ENCODE results near the gene TMEM185B.

TMEM185B gene

GRCh38 chr2:120230515-120231471 lies 7.6 kb upstream of the TMEM185B start:
- no peak for DNase-seq

DNA sequence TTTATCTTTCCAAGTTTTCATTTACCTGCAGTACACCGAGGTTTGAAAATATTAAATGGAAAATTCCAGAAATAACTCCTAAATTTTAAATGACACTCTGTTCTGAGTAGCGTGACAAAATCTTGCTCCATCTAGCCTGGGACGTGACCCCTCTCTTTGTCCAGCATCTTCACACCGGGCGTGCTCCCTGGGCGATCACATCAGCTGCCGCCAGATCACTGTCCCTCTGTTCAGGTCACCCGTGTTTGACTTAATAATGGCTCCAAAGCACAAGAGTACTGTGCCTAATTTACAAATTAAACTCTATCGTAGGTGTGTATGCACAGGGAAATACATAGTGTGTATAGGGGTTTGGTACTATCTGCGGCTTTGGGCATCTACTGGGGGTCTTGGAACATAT lies 6.1 kb upstream of the TMEM185B start:
- DNase-seq, result no peak

GRCh38 chr2:120228503-120228902 lies 5.3 kb upstream of the TMEM185B start:
- DNase-seq, result no peak

GRCh38 chr2:120227111-120227991 lies 4.2 kb upstream of the TMEM185B start:
- no peak for DNase-seq

DNA sequence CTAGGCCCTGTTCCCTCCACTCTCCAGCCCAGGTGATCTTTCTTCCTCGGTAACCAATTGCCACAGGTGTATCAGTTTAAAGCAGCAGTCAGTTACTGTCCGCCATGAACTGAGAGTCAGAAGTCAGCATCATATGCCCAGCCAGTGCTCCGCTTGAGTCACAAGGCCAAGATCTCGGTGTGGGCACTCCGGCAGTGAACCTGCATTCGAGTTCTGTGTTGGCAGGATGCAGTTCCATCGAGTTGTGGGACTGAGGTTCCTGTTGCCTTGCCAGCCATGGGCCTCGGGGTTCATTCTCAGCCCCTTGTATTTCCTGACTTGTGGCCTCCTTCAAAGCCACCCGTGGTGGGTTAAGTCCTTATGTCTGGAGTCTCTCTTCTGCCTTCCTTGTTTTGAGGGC lies 3.1 kb upstream of the TMEM185B start:
- no peak for DNase-seq

DNA sequence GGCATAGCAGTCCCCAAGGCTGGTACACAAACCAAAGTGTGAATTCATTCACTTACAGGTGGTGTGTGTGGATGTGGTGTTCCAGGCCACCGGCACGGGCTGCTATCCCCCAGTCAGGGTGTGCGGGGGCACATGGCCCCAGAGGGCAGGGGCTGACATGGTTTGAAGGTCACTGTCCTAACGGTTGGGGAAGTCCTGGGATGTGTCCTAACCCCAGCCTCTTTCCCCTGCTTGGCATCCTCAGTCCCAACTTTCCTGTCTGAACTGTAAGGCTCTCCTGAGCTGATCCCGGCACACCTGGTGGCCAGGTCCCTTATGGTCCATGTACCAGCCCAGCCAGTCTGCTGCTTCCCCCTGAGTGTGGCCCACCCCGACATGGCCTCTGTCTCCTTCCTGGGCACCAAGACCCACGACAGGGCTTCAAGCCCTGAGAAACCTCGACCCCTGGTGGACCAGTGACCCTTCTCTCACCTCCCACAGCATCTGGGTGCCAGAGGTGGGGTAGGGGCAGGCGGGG lies 2.4 kb upstream of the TMEM185B start:
- DNase-seq, result no peak

DNA sequence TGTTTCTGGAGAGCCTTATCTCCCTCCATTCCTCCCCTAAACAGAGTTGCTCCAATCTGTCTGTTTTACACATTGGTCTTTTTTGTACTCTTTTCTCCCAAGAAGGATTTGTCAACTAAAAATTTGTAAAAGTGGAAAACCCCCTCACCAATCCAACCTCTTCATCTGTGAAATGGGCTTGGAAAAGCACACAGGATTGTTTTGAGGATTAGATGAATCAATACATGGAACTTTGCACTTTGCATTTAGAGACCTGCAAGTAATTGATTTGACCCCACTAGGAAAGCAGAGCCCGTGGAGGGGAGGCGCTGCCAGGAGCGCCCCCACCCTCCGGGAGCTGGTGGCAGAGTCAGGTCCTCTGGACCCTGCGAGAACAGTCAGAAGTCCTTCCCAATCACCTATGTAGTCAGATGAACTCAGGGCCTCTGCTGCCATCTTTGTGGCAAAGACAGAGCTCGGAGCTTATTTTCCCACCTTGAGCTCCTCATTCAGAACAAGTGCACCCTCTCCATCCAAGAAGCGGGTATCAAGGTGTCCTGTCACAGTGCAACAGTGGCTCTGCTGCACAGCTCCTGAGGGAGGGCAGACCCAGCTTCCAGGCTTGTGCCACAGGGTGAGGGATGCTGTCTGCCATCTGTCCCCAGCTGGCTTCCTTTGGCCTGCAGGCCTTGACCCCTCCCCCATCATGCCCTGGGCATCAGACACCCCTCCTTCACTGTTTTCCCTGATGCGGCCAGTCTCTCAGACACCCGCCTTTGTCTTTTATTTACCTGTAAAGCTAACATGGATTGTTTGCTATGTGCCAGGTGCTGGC lies 1.7 kb upstream of the TMEM185B start:
- no peak for DNase-seq

DNA sequence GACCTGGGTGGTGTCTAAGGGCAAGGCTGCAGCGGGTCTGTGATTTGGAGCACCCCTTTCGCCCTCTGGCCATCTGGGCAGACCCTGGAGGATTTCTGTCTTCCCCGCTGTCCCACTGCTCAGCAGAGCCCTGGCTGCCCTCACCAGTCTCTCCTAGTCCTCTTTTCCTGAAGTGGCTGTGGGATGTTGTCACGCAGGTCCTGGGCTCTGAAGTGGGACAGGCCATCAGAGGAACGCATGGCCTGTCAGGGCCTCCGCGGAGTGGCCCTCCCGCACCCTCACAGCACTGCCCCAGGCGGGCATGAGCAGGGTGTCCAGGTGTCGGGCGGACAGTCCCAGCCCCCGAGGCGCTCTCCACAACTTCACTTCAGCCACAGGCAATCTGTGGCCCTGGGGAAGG lies 1.1 kb upstream of the TMEM185B start:
- DNase-seq, result no peak

DNA sequence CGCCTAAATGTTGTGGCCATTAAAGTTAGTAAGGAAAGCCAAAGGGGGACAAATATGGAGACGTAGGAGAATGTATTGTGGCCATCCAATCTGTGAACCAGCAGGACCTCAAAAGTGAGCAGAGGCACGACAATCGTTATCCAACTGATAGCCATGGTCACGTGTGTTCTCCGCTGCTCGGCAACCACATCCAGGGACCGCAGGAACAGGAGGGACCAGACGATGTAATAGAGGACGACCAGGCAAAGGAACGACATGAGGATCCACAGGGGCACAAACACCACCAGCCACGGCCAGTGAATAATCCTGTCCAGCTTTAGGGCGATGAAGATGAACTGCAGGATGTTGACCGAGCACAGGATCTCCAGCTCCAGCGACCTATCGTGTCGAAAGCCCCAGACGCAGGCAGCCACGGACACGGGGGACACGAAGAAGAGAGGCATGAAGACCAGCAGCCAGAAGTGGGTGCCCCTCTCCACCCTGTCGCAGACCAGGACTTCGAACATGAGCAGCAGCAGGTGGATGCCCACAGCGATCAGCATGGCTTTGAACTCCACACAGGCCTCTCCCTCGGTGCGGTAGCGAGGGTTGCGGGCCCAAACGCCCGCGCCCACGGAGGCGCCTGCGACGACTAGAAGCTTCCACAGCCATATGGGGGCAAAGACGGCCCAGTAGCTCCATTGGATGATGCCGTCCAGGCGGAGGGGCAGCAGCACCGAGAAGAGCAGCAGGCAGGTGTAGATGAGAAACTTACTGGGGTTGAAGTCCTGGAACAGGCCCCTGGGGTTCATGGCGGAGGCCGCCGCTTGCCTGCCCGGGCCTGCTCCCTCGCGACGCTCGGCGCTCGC lies 790 bp downstream of the TMEM185B start:
- DNase-seq, result no peak

- no peak for DNase-seq
Measured at GRCh38 chr2:120221616-120222015, 1.6 kb downstream of the TMEM185B start.

- no peak for DNase-seq
Measured at GRCh38 chr2:120220756-120221155, 2.4 kb downstream of the TMEM185B start.

GRCh38 chr2:120219766-120220165 lies 3.4 kb downstream of the TMEM185B start:
- no peak for DNase-seq

DNA sequence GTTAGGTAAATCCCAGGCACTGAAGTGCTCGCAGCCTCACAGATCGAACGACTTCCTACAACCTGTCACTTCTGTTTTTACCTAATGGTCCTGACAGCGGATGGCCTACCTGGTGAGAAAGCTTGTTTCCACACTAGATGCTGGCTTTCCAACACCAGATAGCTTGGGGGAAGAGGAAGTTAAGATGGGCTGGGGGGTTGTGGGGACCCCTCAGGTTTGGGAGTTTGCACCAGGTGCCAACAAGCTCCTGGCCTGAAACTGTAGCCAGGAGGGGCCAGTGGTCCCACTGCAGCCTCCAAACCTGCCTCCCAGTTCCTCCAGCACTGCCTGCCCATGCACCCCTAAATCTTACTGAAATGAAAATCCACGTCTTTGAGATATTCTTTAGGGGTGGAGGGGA lies 3.9 kb downstream of the TMEM185B start:
- no peak for DNase-seq

- DNase-seq, result no peak
Measured at GRCh38 chr2:120218181-120218580, 5.0 kb downstream of the TMEM185B start.

GRCh38 chr2:120210270-120210693 lies 12.9 kb downstream of the TMEM185B start:
- DNase-seq, result no peak

- DNase-seq, result no peak
Measured at GRCh38 chr2:120209427-120210269, 13.6 kb downstream of the TMEM185B start.

DNA sequence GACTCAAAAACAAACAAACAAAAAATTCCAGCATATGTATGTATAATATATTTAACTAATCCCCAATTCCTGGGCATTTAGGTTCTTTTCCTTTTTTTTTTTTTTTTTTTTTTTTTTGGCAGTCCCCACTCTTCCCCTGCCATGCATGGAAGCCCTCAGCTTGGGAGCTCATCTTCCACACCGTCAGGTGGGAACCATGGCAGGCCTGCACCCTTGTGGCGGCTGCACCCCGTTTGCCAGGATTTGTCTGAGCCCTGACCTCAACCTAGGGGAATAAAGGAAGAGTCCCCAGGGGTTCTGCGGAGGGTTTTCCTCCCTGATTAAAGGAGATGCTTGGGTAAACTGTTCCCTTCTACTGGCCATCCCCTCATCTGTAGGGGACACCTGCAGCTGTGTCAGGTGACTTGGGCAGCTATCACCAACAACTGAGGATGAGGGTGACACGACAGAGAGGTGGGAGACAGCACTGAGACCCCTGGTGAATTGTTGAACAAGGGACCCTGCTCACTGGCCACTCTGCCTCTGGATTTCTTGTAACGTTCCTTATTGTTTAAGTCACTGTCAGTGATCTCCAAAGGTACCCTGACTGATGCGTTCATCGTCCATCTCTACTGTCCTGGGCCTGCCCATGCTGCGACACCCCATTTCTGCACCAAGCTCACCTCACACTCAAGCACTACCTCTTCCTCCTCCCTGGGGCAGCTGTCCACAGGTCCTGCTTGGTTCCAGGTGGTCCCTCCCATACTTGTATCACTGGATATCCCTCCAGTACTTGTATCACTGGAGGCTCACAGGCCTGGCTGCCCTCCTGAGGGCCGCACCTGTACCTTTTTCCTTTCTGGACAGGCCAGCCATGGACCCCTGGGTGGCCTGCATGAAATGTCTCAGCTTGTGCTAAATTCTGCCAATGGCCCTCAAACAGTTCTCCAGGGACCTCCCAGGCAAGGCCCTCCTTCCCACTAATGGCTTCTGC lies 14.5 kb downstream of the TMEM185B start:
- no peak for DNase-seq

DNA sequence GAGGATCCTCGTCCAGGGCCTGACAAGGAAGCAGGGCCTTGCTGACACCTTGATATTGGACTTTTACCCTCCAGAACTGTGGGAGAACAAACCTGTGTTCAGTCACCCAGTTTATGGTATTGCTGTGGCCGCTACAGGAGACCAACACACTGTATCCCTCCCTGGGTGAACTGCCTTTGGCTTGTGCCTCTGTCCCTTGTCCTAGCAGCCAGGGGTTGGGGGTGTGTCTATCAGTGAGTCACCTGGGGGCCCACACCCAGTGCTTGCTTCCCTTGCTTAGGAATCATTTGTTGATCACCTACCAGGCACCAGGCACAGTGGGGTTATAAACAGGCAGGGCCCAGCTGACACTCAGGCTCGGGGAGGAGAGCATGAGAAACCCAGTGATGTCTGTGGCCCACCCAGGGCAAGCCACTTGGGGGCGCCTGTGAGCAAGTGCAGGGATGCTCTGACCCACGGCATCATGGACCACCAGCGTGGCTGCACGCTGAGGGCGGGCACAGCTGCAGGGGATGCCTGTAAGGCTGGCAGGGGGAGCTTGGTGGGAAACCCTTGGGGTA lies 17.1 kb downstream of the TMEM185B start:
- no peak for DNase-seq
